ENCODE data around the gene MLX. TPM values are rescaled to one million over a fixed set of nuclear protein-coding genes. Genes with fewer than 3 reads are reported as not detected.

MLX gene
- total and polyA plus RNA-seq, 2 donors (not counting 1 experiment from before 2014, with no cell fraction given), result 62.4 to 66.6 TPM

GRCh38 chr17:42527932-42528331 lies 39.0 kb upstream of the MLX start:
- Histone ChIP-seq H3K4me1 (ENCODE audit: control insufficient read depth in 2 of 2, insufficient read depth in 2 of 2, low read length in 2 of 2) (peaks cover 24 to 37% of the 10 kb centered on the region in 2 donors), H4K20me1 (ENCODE audit: control insufficient read depth, insufficient read depth, low read length, poor library complexity, severe bottlenecking) (no peaks in the 10 kb centered on the region), H3K4me3 (ENCODE audit: control extremely low read depth in 1 of 5, extremely low read depth in 1 of 5, insufficient read depth in 1 of 5, low read depth in 2 of 5, low read length in 4 of 5) (no peak overlapping the region), H3K27ac (ENCODE audit: low read length in 2 of 2) (no peak overlapping the region), H3K36me3 (replicated peaks in 1 of 2; ENCODE audit: control extremely low read depth in 1 of 2, control insufficient read depth in 1 of 2, extremely low read depth in 1 of 2, insufficient read depth in 2 of 2, low read length in 1 of 2) (peaks cover 0 to 4% of the 10 kb centered on the region in 2 experiments), H3K27me3 (replicated peaks in 1 of 4; ENCODE audit: control extremely low read depth in 1 of 4, control insufficient read depth in 3 of 4, insufficient read depth in 4 of 4, low read length in 3 of 4) (no peaks in the 10 kb centered on the region), H3K4me2 (replicated peaks; ENCODE audit: low read depth, low read length, poor library complexity, severe bottlenecking) (no peak overlapping the region), H3K79me2 (ENCODE audit: control insufficient read depth, insufficient read depth, low read length) (no peaks in the 10 kb centered on the region), H2AFZ (ENCODE audit: insufficient read depth, low read depth, low read length, poor library complexity, severe bottlenecking) (no peak overlapping the region), H3K9ac (ENCODE audit: low read length) (no peak overlapping the region), H3K9me3 (ENCODE audit: control extremely low read depth in 1 of 3, control insufficient read depth in 2 of 3, insufficient read depth in 1 of 3, low read length in 2 of 3) (no peaks in the 10 kb centered on the region)
- ChIA-PET CTCF (interaction anchor here (0.6 to 1.5 kb wide), 19 partner anchors 8 to 411 kb away, joined by 3 to 12 read pairs (median 4); partner anchors contain the start of gene NAGLU), POLR2A (no interaction called here)
- Mint-ChIP-seq H3K4me3 (no peak overlapping the region), H3K27me3 (no peaks in the 10 kb centered on the region), H3K9me3 (ENCODE audit: insufficient read depth) (no peaks in the 10 kb centered on the region), H3K27ac (no peak overlapping the region), H3K4me1 (peaks cover 26% of the 10 kb centered on the region)
- no peak for TF ChIP-seq EZH2 (IDR thresholded peaks at IDR 0.05; ENCODE audit: borderline replicate concordance, insufficient read depth, low read depth, low read length, poor library complexity, severe bottlenecking)
- TF ChIP-seq, protein P1, sequence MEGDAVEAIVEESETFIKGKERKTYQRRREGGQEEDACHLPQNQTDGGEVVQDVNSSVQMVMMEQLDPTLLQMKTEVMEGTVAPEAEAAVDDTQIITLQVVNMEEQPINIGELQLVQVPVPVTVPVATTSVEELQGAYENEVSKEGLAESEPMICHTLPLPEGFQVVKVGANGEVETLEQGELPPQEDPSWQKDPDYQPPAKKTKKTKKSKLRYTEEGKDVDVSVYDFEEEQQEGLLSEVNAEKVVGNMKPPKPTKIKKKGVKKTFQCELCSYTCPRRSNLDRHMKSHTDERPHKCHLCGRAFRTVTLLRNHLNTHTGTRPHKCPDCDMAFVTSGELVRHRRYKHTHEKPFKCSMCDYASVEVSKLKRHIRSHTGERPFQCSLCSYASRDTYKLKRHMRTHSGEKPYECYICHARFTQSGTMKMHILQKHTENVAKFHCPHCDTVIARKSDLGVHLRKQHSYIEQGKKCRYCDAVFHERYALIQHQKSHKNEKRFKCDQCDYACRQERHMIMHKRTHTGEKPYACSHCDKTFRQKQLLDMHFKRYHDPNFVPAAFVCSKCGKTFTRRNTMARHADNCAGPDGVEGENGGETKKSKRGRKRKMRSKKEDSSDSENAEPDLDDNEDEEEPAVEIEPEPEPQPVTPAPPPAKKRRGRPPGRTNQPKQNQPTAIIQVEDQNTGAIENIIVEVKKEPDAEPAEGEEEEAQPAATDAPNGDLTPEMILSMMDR (IDR thresholded peaks at IDR 0.05), result no peak
- ATAC-seq (ENCODE audit: low read depth), result no peak
- DNase-seq, result no peak
- intact Hi-C loops (cut with micrococcal nuclease), result loop anchor here (1.0 kb wide), 1 partner anchor 206 kb away; no protein-coding TSS in a partner anchor
- WGBS (ENCODE audit: insufficient coverage), result 94% methylated on average over 2 of the region's 6 CpGs

DNA sequence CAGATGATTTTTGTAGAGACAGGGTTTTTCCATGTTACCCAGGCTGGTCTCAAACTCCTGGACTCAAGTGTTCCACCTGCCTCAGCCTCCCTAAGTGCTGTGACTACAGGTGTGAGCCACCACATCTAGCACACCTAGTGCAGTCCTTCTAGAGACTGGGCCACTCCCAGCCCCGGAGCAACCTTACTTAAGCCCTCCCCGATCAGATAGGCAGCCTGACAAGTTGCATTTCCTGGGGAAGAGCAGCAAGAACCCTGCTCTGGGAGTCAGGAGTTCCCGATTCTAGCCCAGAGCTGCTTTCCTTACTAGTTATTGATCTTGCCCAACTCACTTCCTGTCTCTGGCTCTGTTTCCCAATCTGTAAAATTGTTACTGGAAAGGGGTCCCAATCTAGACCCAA lies 37.8 kb upstream of the MLX start:
- intact Hi-C loops (cut with micrococcal nuclease), result no loop called here
- Histone ChIP-seq H3K4me2 (replicated peaks; ENCODE audit: low read depth, low read length, poor library complexity, severe bottlenecking) (no peak overlapping the region), H3K27ac (ENCODE audit: low read length in 2 of 2) (no peak overlapping the region), H3K4me1 (ENCODE audit: control insufficient read depth in 2 of 2, insufficient read depth in 2 of 2, low read length in 2 of 2) (peaks cover 24 to 37% of the 10 kb centered on the region in 2 donors), H4K20me1 (ENCODE audit: control insufficient read depth, insufficient read depth, low read length, poor library complexity, severe bottlenecking) (no peaks in the 10 kb centered on the region), H3K36me3 (replicated peaks in 1 of 2; ENCODE audit: control extremely low read depth in 1 of 2, control insufficient read depth in 1 of 2, extremely low read depth in 1 of 2, insufficient read depth in 2 of 2, low read length in 1 of 2) (no peaks in the 10 kb centered on the region), H3K27me3 (replicated peaks in 1 of 4; ENCODE audit: control extremely low read depth in 1 of 4, control insufficient read depth in 3 of 4, insufficient read depth in 4 of 4, low read length in 3 of 4) (no peaks in the 10 kb centered on the region), H3K79me2 (ENCODE audit: control insufficient read depth, insufficient read depth, low read length) (no peaks in the 10 kb centered on the region), H3K4me3 (ENCODE audit: control extremely low read depth in 1 of 5, extremely low read depth in 1 of 5, insufficient read depth in 1 of 5, low read depth in 2 of 5, low read length in 4 of 5) (no peak overlapping the region), H3K9me3 (ENCODE audit: control extremely low read depth in 1 of 3, control insufficient read depth in 2 of 3, insufficient read depth in 1 of 3, low read length in 2 of 3) (no peaks in the 10 kb centered on the region), H2AFZ (ENCODE audit: insufficient read depth, low read depth, low read length, poor library complexity, severe bottlenecking) (no peak overlapping the region), H3K9ac (ENCODE audit: low read length) (no peak overlapping the region)
- no peak for ATAC-seq (ENCODE audit: low read depth)
- DNase-seq, result no peak
- H3K4me3 Mint-ChIP-seq, result no peak overlapping the region
- TF ChIP-seq, protein P1 (IDR thresholded peaks at IDR 0.05), result no peak
- no peak for TF ChIP-seq EZH2 (IDR thresholded peaks at IDR 0.05; ENCODE audit: borderline replicate concordance, insufficient read depth, low read depth, low read length, poor library complexity, severe bottlenecking)
- 20% methylated on average over 2 of the region's 3 CpGs for WGBS (ENCODE audit: insufficient coverage)
- POLR2A ChIA-PET, result no interaction called here
- CTCF ChIA-PET, result interaction anchor here (0.7 to 1.9 kb wide), 4 partner anchors 8 to 101 kb away, joined by 3 to 11 read pairs (median 6); partner anchors contain the start of gene PSMC3IP
- H3K4me1 Mint-ChIP-seq, result peaks cover 31% of the 10 kb centered on the region
- no peaks in the 10 kb centered on the region for H3K27me3 Mint-ChIP-seq
- H3K9me3 Mint-ChIP-seq (ENCODE audit: insufficient read depth), result no peaks in the 10 kb centered on the region
- no peak overlapping the region for H3K27ac Mint-ChIP-seq
